Memory B cell (primary cell): ENCODE results near the gene KRTAP19-7.

Source experiments
- ATAC-seq: fragments of 150-1000 bp; cut with Tn5 transposase; 2 replicates; pipeline ENCODE4 v1.10.0; 2021; ENCODE audit warnings: low read depth, mild to moderate bottlenecking, moderate library complexity
- DNase-seq, 2 donors: peaks; one replicate each; pipeline ENCODE4 v3.0.0; 2022; ENCODE audit warnings: low spot score in 2 of 2
- H3K27ac Mint-ChIP-seq: one replicate; pipeline ENCODE4 v1.8.0; 2022; ENCODE audit warnings: mild to moderate bottlenecking, moderate library complexity, mixed read lengths
- H3K27me3 Mint-ChIP-seq: one replicate; pipeline ENCODE4 v1.8.0; 2022; ENCODE audit warnings: mixed read lengths
- H3K36me3 Mint-ChIP-seq: one replicate; pipeline ENCODE4 v1.8.0; 2022; ENCODE audit warnings: mild to moderate bottlenecking, mixed read lengths
- H3K4me1 Mint-ChIP-seq: one replicate; pipeline ENCODE4 v1.8.0; 2022; ENCODE audit warnings: mixed read lengths
- H3K4me3 Mint-ChIP-seq: one replicate; pipeline ENCODE4 v1.8.0; 2022; ENCODE audit warnings: mild to moderate bottlenecking, moderate library complexity, mixed read lengths
- H3K9me3 Mint-ChIP-seq: one replicate; pipeline ENCODE4 v1.8.0; 2022; ENCODE audit warnings: mixed read lengths

The KRTAP19-7 gene

GRCh38 chr21:30561264-30561895 lies at the start of gene KRTAP19-7:
TSS of gene KRTAP19-7 (minus strand) at chr21:30561314. CDS start at chr21:30561289, 25 bp downstream.
- Mint-ChIP-seq H3K4me3 (no peak within 1 kb of the TSS), H3K4me1 (no peaks in the 10 kb centered on the region), H3K9me3 (peaks cover 3% of the 10 kb centered on the region), H3K27me3 (no peaks in the 10 kb centered on the region), H3K27ac (no peak within 1 kb of the TSS), H3K36me3 (no peaks in the 10 kb centered on the region)
- ATAC-seq (no peak), DNase-seq (no peak)

GRCh38 chr21:30605968-30606367 lies 44.9 kb upstream of the KRTAP19-7 start:
- Mint-ChIP-seq H3K27me3 (no peaks in the 10 kb centered on the region), H3K4me3 (no peak overlapping the region), H3K36me3 (no peaks in the 10 kb centered on the region), H3K27ac (no peak overlapping the region), H3K4me1 (no peaks in the 10 kb centered on the region), H3K9me3 (peaks cover 5% of the 10 kb centered on the region)
- ATAC-seq (no peak), DNase-seq (no peak)

- H3K4me1 Mint-ChIP-seq: no peaks in the 10 kb centered on the region
- no peak for ATAC-seq
- H3K9me3 Mint-ChIP-seq: peaks cover 2% of the 10 kb centered on the region
- no peak within 1 kb of the TSS for H3K27ac Mint-ChIP-seq
- no peak for DNase-seq
- H3K4me3 Mint-ChIP-seq: no peak within 1 kb of the TSS
- H3K36me3 Mint-ChIP-seq: no peaks in the 10 kb centered on the region
- no peaks in the 10 kb centered on the region for H3K27me3 Mint-ChIP-seq
Observed at GRCh38 chr21:30600787-30601186, 39.7 kb upstream of the KRTAP19-7 start, which contains the start of gene KRTAP22-1. TSS of gene KRTAP22-1 (plus strand) at chr21:30601087.

GRCh38 chr21:30598802-30599201 lies 37.7 kb upstream of the KRTAP19-7 start, which contains the start of gene KRTAP6-2:
TSS of gene KRTAP6-2 (minus strand) at chr21:30598902. CDS start at chr21:30598874, 28 bp downstream.
- Mint-ChIP-seq H3K9me3 (peaks cover 2% of the 10 kb centered on the region), H3K36me3 (no peaks in the 10 kb centered on the region), H3K4me1 (no peaks in the 10 kb centered on the region), H3K27me3 (no peaks in the 10 kb centered on the region), H3K27ac (no peak within 1 kb of the TSS), H3K4me3 (no peak within 1 kb of the TSS)
- DNase-seq: no peak
- no peak for ATAC-seq

- no peaks in the 10 kb centered on the region for H3K36me3 Mint-ChIP-seq
- ATAC-seq: no peak
- H3K27me3 Mint-ChIP-seq: no peaks in the 10 kb centered on the region
- peaks cover 4% of the 10 kb centered on the region for H3K9me3 Mint-ChIP-seq
- H3K4me1 Mint-ChIP-seq: no peaks in the 10 kb centered on the region
- no peak within 1 kb of the TSS for H3K4me3 Mint-ChIP-seq
- DNase-seq: no peak
- H3K27ac Mint-ChIP-seq: no peak within 1 kb of the TSS
Observed at GRCh38 chr21:30592140-30592539, 31.0 kb upstream of the KRTAP19-7 start, which contains the start of gene KRTAP6-3. TSS of gene KRTAP6-3 (plus strand) at chr21:30592440. CDS start at chr21:30592446, 6 bp downstream.

- ATAC-seq: no peak
Observed at GRCh38 chr21:30590297-30590696, 29.2 kb upstream of the KRTAP19-7 start, which contains the start of gene KRTAP22-2. TSS of gene KRTAP22-2 (minus strand) at chr21:30590397.

GRCh38 chr21:30582870-30583269 lies 21.8 kb upstream of the KRTAP19-7 start:
- Mint-ChIP-seq H3K4me1 (no peaks in the 10 kb centered on the region), H3K36me3 (no peaks in the 10 kb centered on the region), H3K27me3 (no peaks in the 10 kb centered on the region), H3K27ac (no peak overlapping the region), H3K4me3 (no peak overlapping the region), H3K9me3 (peaks cover 2% of the 10 kb centered on the region)
- DNase-seq (no peak), ATAC-seq (no peak)

More at GRCh38 chr21:30590297-30590696, 29.2 kb upstream of the KRTAP19-7 start, which contains the start of gene KRTAP22-2:
- Mint-ChIP-seq H3K36me3 (no peaks in the 10 kb centered on the region), H3K4me1 (no peaks in the 10 kb centered on the region), H3K27me3 (no peaks in the 10 kb centered on the region), H3K4me3 (no peak within 1 kb of the TSS), H3K27ac (no peak within 1 kb of the TSS), H3K9me3 (peaks cover 4% of the 10 kb centered on the region)
- no peak for DNase-seq

- H3K27me3 Mint-ChIP-seq: no peaks in the 10 kb centered on the region
- H3K4me1 Mint-ChIP-seq: no peaks in the 10 kb centered on the region
- DNase-seq: no peak
- ATAC-seq: no peak
- H3K4me3 Mint-ChIP-seq: no peak overlapping the region
- no peak overlapping the region for H3K27ac Mint-ChIP-seq
- peaks cover 2% of the 10 kb centered on the region for H3K9me3 Mint-ChIP-seq
- H3K36me3 Mint-ChIP-seq: no peaks in the 10 kb centered on the region
Observed at GRCh38 chr21:30580132-30580531, 19.0 kb upstream of the KRTAP19-7 start.

GRCh38 chr21:30579346-30579745 lies 18.2 kb upstream of the KRTAP19-7 start:
- DNase-seq (no peak), ATAC-seq (no peak)
- H3K27ac Mint-ChIP-seq: no peak overlapping the region
- no peaks in the 10 kb centered on the region for H3K27me3 Mint-ChIP-seq
- H3K36me3 Mint-ChIP-seq: no peaks in the 10 kb centered on the region
- H3K9me3 Mint-ChIP-seq: no peaks in the 10 kb centered on the region
- no peaks in the 10 kb centered on the region for H3K4me1 Mint-ChIP-seq
- H3K4me3 Mint-ChIP-seq: no peak overlapping the region

GRCh38 chr21:30577766-30578165 lies 16.7 kb upstream of the KRTAP19-7 start:
- Mint-ChIP-seq H3K27me3 (no peaks in the 10 kb centered on the region), H3K4me1 (no peaks in the 10 kb centered on the region), H3K4me3 (no peak overlapping the region), H3K36me3 (no peaks in the 10 kb centered on the region), H3K9me3 (peaks cover 2% of the 10 kb centered on the region), H3K27ac (no peak overlapping the region)
- ATAC-seq: no peak
- no peak for DNase-seq

- no peaks in the 10 kb centered on the region for H3K36me3 Mint-ChIP-seq
Observed at GRCh38 chr21:30567617-30568016, 6.5 kb upstream of the KRTAP19-7 start.

GRCh38 chr21:30563630-30564029 lies 2.5 kb upstream of the KRTAP19-7 start:
- peaks cover 3% of the 10 kb centered on the region for H3K9me3 Mint-ChIP-seq
- ATAC-seq (no peak), DNase-seq (no peak)
- H3K27me3 Mint-ChIP-seq: no peaks in the 10 kb centered on the region
- H3K4me3 Mint-ChIP-seq: no peak overlapping the region
- no peaks in the 10 kb centered on the region for H3K36me3 Mint-ChIP-seq
- no peaks in the 10 kb centered on the region for H3K4me1 Mint-ChIP-seq
- H3K27ac Mint-ChIP-seq: no peak overlapping the region

More at GRCh38 chr21:30567617-30568016, 6.5 kb upstream of the KRTAP19-7 start:
- H3K4me1 Mint-ChIP-seq: no peaks in the 10 kb centered on the region
- H3K4me3 Mint-ChIP-seq: no peak overlapping the region
- no peak for DNase-seq
- no peak overlapping the region for H3K27ac Mint-ChIP-seq
- ATAC-seq: no peak
- no peaks in the 10 kb centered on the region for H3K27me3 Mint-ChIP-seq
- peaks cover 8% of the 10 kb centered on the region for H3K9me3 Mint-ChIP-seq

GRCh38 chr21:30563072-30563471 lies 2.0 kb upstream of the KRTAP19-7 start:
- H3K9me3 Mint-ChIP-seq: peaks cover 3% of the 10 kb centered on the region

GRCh38 chr21:30561957-30562356 lies 843 bp upstream of the KRTAP19-7 start:
- H3K27me3 Mint-ChIP-seq: no peaks in the 10 kb centered on the region
- ATAC-seq: no peak
- no peak overlapping the region for H3K4me3 Mint-ChIP-seq
- no peaks in the 10 kb centered on the region for H3K36me3 Mint-ChIP-seq
- no peak for DNase-seq
- peaks cover 3% of the 10 kb centered on the region for H3K9me3 Mint-ChIP-seq
- H3K27ac Mint-ChIP-seq: no peak overlapping the region
- no peaks in the 10 kb centered on the region for H3K4me1 Mint-ChIP-seq

More at GRCh38 chr21:30563072-30563471, 2.0 kb upstream of the KRTAP19-7 start:
- Mint-ChIP-seq H3K27me3 (no peaks in the 10 kb centered on the region), H3K27ac (no peak overlapping the region), H3K4me3 (no peak overlapping the region), H3K36me3 (no peaks in the 10 kb centered on the region), H3K4me1 (no peaks in the 10 kb centered on the region)
- ATAC-seq: no peak
- DNase-seq: no peak

- DNase-seq (no peak), ATAC-seq (no peak)
- no peak overlapping the region for H3K27ac Mint-ChIP-seq
- H3K4me3 Mint-ChIP-seq: no peak overlapping the region
- peaks cover 6% of the 10 kb centered on the region for H3K9me3 Mint-ChIP-seq
- H3K27me3 Mint-ChIP-seq: no peaks in the 10 kb centered on the region
- no peaks in the 10 kb centered on the region for H3K4me1 Mint-ChIP-seq
- H3K36me3 Mint-ChIP-seq: no peaks in the 10 kb centered on the region
Observed at GRCh38 chr21:30555095-30555494, 6.0 kb downstream of the KRTAP19-7 start.
